ENCODE data around the gene ZNF197. TPM values are rescaled to one million over a fixed set of nuclear protein-coding genes. Genes with fewer than 3 reads are reported as not detected.
"Not testable (repeated sequence)": the region's sequence is repeated elsewhere in the genome, so short reads cannot be mapped to it uniquely, and the experiment has no call there.

Gene ZNF197
- polyA plus RNA-seq, 1 donor (not counting 4 experiments of a cell fraction or from before 2014, with no cell fraction given), result 8.8 TPM

- FAIRE-seq, result not testable (repeated sequence)
Observed at GRCh38 chr3:44578316-44578715, 46.5 kb upstream of the ZNF197 start.

GRCh38 chr3:44578924-44579515, 45.8 kb upstream of the ZNF197 start:
- H3K79me2 ChIP-seq (ENCODE audit: control insufficient read depth, insufficient read depth, low read length); H3K27ac ChIP-seq (ENCODE audit: control insufficient read depth, insufficient read depth, low read length); H3K4me1 ChIP-seq (ENCODE audit: control insufficient read depth, extremely low read depth, insufficient read depth, low read length); H3K9me3 ChIP-seq (ENCODE audit: control insufficient read depth, low read depth, low read length); H3K9me1 ChIP-seq (ENCODE audit: control insufficient read depth, extremely low read depth, insufficient read depth, low read length); H4K20me1 ChIP-seq (ENCODE audit: control insufficient read depth, extremely low read depth, insufficient read depth, low read length); dilution Hi-C loops (cut with MboI; ENCODE audit: extremely low pct_ligation_motif_present, low sequenced_read_pairs); H3K4me3 ChIP-seq (ENCODE audit: control insufficient read depth in 2 of 3, extremely low read depth in 1 of 3, insufficient read depth in 2 of 3, low read depth in 1 of 3, low read length in 3 of 3); DNase-seq (ENCODE audit: low read depth, low spot score); H3K4me2 ChIP-seq (ENCODE audit: control insufficient read depth, extremely low read depth, insufficient read depth, low read depth, low read length); H3K27me3 ChIP-seq (ENCODE audit: control insufficient read depth, extremely low read depth, insufficient read depth, low read length); H2AFZ ChIP-seq (ENCODE audit: control insufficient read depth, low read length); FAIRE-seq; H3K9ac ChIP-seq (ENCODE audit: control insufficient read depth, extremely low read depth, insufficient read depth, low read length); H3K36me3 ChIP-seq (ENCODE audit: control insufficient read depth in 2 of 2, extremely low read depth in 1 of 2, insufficient read depth in 2 of 2, low read length in 2 of 2): not testable (repeated sequence)

More at GRCh38 chr3:44578316-44578715, 46.5 kb upstream of the ZNF197 start:
- H3K4me3 ChIP-seq (ENCODE audit: control insufficient read depth in 2 of 3, extremely low read depth in 1 of 3, insufficient read depth in 2 of 3, low read depth in 1 of 3, low read length in 3 of 3); H4K20me1 ChIP-seq (ENCODE audit: control insufficient read depth, extremely low read depth, insufficient read depth, low read length); H3K9me1 ChIP-seq (ENCODE audit: control insufficient read depth, extremely low read depth, insufficient read depth, low read length); H3K4me1 ChIP-seq (ENCODE audit: control insufficient read depth, extremely low read depth, insufficient read depth, low read length); H3K27ac ChIP-seq (ENCODE audit: control insufficient read depth, insufficient read depth, low read length); H3K4me2 ChIP-seq (ENCODE audit: control insufficient read depth, extremely low read depth, insufficient read depth, low read depth, low read length); H3K36me3 ChIP-seq (ENCODE audit: control insufficient read depth in 2 of 2, extremely low read depth in 1 of 2, insufficient read depth in 2 of 2, low read length in 2 of 2); H3K9ac ChIP-seq (ENCODE audit: control insufficient read depth, extremely low read depth, insufficient read depth, low read length); H3K27me3 ChIP-seq (ENCODE audit: control insufficient read depth, extremely low read depth, insufficient read depth, low read length); DNase-seq (ENCODE audit: low read depth, low spot score); H3K79me2 ChIP-seq (ENCODE audit: control insufficient read depth, insufficient read depth, low read length); H3K9me3 ChIP-seq (ENCODE audit: control insufficient read depth, low read depth, low read length); H2AFZ ChIP-seq (ENCODE audit: control insufficient read depth, low read length); dilution Hi-C loops (cut with MboI; ENCODE audit: extremely low pct_ligation_motif_present, low sequenced_read_pairs): not testable (repeated sequence)

GRCh38 chr3:44579749-44580148, 45.1 kb upstream of the ZNF197 start:
- H3K9me3 ChIP-seq (ENCODE audit: control insufficient read depth, low read depth, low read length); H4K20me1 ChIP-seq (ENCODE audit: control insufficient read depth, extremely low read depth, insufficient read depth, low read length); FAIRE-seq; dilution Hi-C loops (cut with MboI; ENCODE audit: extremely low pct_ligation_motif_present, low sequenced_read_pairs); H3K79me2 ChIP-seq (ENCODE audit: control insufficient read depth, insufficient read depth, low read length); H3K27ac ChIP-seq (ENCODE audit: control insufficient read depth, insufficient read depth, low read length); H3K9me1 ChIP-seq (ENCODE audit: control insufficient read depth, extremely low read depth, insufficient read depth, low read length); H3K4me3 ChIP-seq (ENCODE audit: control insufficient read depth in 2 of 3, extremely low read depth in 1 of 3, insufficient read depth in 2 of 3, low read depth in 1 of 3, low read length in 3 of 3); H3K36me3 ChIP-seq (ENCODE audit: control insufficient read depth in 2 of 2, extremely low read depth in 1 of 2, insufficient read depth in 2 of 2, low read length in 2 of 2); H3K4me2 ChIP-seq (ENCODE audit: control insufficient read depth, extremely low read depth, insufficient read depth, low read depth, low read length); H2AFZ ChIP-seq (ENCODE audit: control insufficient read depth, low read length); H3K4me1 ChIP-seq (ENCODE audit: control insufficient read depth, extremely low read depth, insufficient read depth, low read length); H3K9ac ChIP-seq (ENCODE audit: control insufficient read depth, extremely low read depth, insufficient read depth, low read length); DNase-seq (ENCODE audit: low read depth, low spot score): not testable (repeated sequence)
- peaks cover 15% of the 10 kb centered on the region for H3K27me3 ChIP-seq (ENCODE audit: control insufficient read depth, extremely low read depth, insufficient read depth, low read length)

GRCh38 chr3:44580971-44581370, 43.9 kb upstream of the ZNF197 start:
- peaks cover 21% of the 10 kb centered on the region for H3K27me3 ChIP-seq (ENCODE audit: control insufficient read depth, extremely low read depth, insufficient read depth, low read length)
- FAIRE-seq; dilution Hi-C loops (cut with MboI; ENCODE audit: extremely low pct_ligation_motif_present, low sequenced_read_pairs); H3K79me2 ChIP-seq (ENCODE audit: control insufficient read depth, insufficient read depth, low read length); H3K9me3 ChIP-seq (ENCODE audit: control insufficient read depth, low read depth, low read length); H2AFZ ChIP-seq (ENCODE audit: control insufficient read depth, low read length); H3K27ac ChIP-seq (ENCODE audit: control insufficient read depth, insufficient read depth, low read length); H3K4me1 ChIP-seq (ENCODE audit: control insufficient read depth, extremely low read depth, insufficient read depth, low read length); H4K20me1 ChIP-seq (ENCODE audit: control insufficient read depth, extremely low read depth, insufficient read depth, low read length); DNase-seq (ENCODE audit: low read depth, low spot score); H3K9me1 ChIP-seq (ENCODE audit: control insufficient read depth, extremely low read depth, insufficient read depth, low read length); H3K9ac ChIP-seq (ENCODE audit: control insufficient read depth, extremely low read depth, insufficient read depth, low read length); H3K36me3 ChIP-seq (ENCODE audit: control insufficient read depth in 2 of 2, extremely low read depth in 1 of 2, insufficient read depth in 2 of 2, low read length in 2 of 2); H3K4me3 ChIP-seq (ENCODE audit: control insufficient read depth in 2 of 3, extremely low read depth in 1 of 3, insufficient read depth in 2 of 3, low read depth in 1 of 3, low read length in 3 of 3); H3K4me2 ChIP-seq (ENCODE audit: control insufficient read depth, extremely low read depth, insufficient read depth, low read depth, low read length): not testable (repeated sequence)

Data from keratinocyte (primary cell).